ENCODE data around the gene TIMP1. TPM values are rescaled to one million over a fixed set of nuclear protein-coding genes. Genes with fewer than 3 reads are reported as not detected.
A peak's percentile ranks its signal among the peaks of the same experiment; 100 is the strongest.

TIMP1 gene
- total RNA-seq, 1 experiment from 2014 or later = 62.8 TPM

DNA sequence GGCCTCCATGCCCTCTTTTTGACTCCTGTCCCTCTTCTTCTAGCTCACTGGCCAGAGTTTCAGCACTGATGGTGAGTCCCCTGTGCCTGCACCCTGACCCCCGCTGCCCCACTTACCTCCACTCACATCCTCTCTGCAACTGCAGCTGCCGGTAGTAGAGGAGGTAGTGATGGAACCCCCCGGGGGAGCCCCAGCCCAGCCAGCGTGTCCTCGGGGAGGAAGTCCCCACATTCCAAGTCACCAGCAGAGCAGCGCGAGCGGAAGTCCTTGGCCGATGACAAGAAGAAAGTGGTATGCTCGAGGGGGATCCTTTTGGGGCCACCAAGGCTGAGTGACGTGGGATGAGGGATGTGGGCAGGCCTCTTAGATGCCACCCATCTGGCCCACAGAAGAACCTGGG lies 15.4 kb upstream of the TIMP1 start:
- 0 out of 2 replicates have a peak, but pooled peaks cover 2% of the 10 kb centered on the region for H3K36me3 ChIP-seq
- H3K9me3 ChIP-seq (replicated peaks) = no peaks in the 10 kb centered on the region
- H3K27ac ChIP-seq = no peak overlapping the region
- H3K4me1 ChIP-seq = no peaks in the 10 kb centered on the region
- H3K27me3 ChIP-seq = no peaks in the 10 kb centered on the region
- H3K4me3 ChIP-seq = no peak overlapping the region
- DNase-seq = no peak

DNA sequence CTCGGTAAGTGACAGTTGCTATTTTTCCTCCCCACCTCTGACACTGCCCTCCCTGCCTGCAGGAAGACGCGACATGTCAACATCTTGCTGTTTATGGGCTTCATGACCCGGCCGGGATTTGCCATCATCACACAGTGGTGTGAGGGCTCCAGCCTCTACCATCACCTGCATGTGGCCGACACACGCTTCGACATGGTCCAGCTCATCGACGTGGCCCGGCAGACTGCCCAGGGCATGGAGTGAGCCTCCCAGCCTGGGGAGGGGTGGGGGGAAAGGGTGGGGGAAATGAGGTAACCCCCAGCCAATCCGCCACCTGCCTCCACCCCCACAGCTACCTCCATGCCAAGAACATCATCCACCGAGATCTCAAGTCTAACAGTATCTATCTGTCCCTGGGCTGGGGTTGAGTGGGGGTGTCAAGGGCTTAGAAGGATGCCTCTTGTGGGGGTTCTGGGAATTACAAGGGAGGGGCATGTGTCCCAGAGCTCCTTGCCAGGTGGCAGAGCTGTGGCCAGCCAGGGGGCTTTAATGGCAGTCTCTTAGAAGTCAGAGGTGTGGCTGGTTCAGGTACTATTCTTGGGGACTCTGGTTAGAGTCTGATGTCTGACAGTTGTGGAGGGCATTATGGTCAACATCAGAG lies 13.5 kb upstream of the TIMP1 start:
- no peaks in the 10 kb centered on the region for H3K27me3 ChIP-seq
- H3K27ac ChIP-seq = no peak overlapping the region
- H3K4me1 ChIP-seq = no peaks in the 10 kb centered on the region
- DNase-seq = peak in 1 of 2 experiments; percentile 26
- H3K4me3 ChIP-seq = no peak overlapping the region
- H3K9me3 ChIP-seq (replicated peaks) = no peaks in the 10 kb centered on the region
- no peaks in the 10 kb centered on the region for H3K36me3 ChIP-seq

DNA sequence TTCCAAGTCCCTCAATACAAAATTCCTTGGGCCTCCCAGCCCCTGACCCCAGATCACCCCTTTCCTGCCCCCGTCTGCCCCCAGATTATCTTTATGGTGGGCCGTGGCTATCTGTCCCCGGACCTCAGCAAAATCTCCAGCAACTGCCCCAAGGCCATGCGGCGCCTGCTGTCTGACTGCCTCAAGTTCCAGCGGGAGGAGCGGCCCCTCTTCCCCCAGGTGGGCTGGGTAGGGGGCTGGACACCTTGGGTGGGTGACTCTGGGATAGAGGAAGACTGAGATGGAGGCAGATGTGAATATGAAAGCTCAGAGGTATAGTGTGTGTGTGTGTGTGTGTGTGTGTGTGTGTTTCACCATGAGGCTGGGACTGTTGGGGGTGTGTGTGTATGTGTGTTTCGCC lies 11.4 kb upstream of the TIMP1 start:
- Histone ChIP-seq H3K9me3 (replicated peaks) (no peaks in the 10 kb centered on the region), H3K4me1 (no peaks in the 10 kb centered on the region), H3K4me3 (no peak overlapping the region), H3K36me3 (no peaks in the 10 kb centered on the region), H3K27me3 (no peaks in the 10 kb centered on the region), H3K27ac (no peak overlapping the region)
- no peak for DNase-seq

DNA sequence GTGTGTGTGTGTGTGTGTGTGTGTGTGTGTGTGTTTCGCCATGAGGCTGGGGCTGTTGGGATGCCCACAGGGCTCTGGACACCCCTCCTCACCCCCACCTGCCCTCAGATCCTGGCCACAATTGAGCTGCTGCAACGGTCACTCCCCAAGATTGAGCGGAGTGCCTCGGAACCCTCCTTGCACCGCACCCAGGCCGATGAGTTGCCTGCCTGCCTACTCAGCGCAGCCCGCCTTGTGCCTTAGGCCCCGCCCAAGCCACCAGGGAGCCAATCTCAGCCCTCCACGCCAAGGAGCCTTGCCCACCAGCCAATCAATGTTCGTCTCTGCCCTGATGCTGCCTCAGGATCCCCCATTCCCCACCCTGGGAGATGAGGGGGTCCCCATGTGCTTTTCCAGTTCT lies 11.0 kb upstream of the TIMP1 start:
- Histone ChIP-seq H3K36me3 (no peaks in the 10 kb centered on the region), H3K4me1 (no peaks in the 10 kb centered on the region), H3K4me3 (no peak overlapping the region), H3K27me3 (no peaks in the 10 kb centered on the region), H3K27ac (no peak overlapping the region), H3K9me3 (replicated peaks) (no peaks in the 10 kb centered on the region)
- DNase-seq = no peak

DNA sequence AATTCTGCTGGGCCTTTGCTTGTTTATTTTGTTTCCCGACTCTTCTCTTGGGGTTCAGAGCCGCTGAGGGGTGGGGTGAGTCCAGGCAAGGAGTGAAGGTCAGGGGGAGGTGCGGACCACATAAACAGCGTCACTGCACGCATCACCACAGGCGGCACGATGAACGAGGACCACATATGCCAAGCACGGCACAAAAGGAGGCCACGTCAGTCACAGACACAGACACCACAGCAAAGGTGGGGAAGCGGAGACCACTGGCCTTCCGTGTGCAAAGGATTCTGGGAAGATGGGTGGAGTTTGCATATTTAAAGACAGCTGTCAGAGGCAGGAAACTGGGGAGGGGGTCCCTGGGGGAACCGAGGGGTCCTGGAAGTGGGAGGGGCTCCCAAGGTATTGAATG lies 10.3 kb upstream of the TIMP1 start:
- no peak for DNase-seq
- no peaks in the 10 kb centered on the region for H3K36me3 ChIP-seq
- H3K27ac ChIP-seq = no peak overlapping the region
- no peaks in the 10 kb centered on the region for H3K9me3 ChIP-seq (replicated peaks)
- no peaks in the 10 kb centered on the region for H3K27me3 ChIP-seq
- no peak overlapping the region for H3K4me3 ChIP-seq
- no peaks in the 10 kb centered on the region for H3K4me1 ChIP-seq

DNA sequence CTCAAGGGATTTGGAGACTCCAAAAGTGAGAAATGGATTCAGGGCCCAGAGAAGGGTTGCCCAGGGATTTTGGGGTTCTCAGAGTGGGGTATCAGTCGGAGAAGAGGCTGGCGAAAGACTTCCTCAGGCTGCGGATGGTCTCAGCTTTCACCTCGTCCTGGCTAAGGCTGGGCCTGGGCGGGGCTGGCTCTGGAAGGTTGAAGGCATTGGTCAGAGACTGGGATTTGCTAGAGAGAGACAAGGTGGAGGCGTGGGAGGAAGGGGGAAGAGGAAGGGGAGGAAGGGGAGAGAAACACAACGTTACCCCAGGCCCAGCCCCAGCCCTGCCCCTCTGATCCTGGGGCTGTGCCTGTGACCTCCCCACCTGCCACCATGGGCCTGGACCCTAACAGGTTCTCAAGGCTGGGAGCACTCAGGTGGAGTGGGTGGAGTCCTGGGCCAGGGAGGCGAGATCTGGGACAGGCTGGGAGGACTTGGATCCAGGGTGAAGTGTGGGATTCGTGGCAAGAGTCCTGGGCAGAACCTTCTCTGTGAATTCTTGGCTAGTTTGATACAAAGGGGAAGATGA lies 9.4 kb upstream of the TIMP1 start:
- no peaks in the 10 kb centered on the region for H3K36me3 ChIP-seq
- no peaks in the 10 kb centered on the region for H3K27me3 ChIP-seq
- H3K9me3 ChIP-seq (replicated peaks) = no peaks in the 10 kb centered on the region
- H3K4me1 ChIP-seq = no peaks in the 10 kb centered on the region
- H3K27ac ChIP-seq = no peak overlapping the region
- no peak for DNase-seq
- no peak overlapping the region for H3K4me3 ChIP-seq

DNA sequence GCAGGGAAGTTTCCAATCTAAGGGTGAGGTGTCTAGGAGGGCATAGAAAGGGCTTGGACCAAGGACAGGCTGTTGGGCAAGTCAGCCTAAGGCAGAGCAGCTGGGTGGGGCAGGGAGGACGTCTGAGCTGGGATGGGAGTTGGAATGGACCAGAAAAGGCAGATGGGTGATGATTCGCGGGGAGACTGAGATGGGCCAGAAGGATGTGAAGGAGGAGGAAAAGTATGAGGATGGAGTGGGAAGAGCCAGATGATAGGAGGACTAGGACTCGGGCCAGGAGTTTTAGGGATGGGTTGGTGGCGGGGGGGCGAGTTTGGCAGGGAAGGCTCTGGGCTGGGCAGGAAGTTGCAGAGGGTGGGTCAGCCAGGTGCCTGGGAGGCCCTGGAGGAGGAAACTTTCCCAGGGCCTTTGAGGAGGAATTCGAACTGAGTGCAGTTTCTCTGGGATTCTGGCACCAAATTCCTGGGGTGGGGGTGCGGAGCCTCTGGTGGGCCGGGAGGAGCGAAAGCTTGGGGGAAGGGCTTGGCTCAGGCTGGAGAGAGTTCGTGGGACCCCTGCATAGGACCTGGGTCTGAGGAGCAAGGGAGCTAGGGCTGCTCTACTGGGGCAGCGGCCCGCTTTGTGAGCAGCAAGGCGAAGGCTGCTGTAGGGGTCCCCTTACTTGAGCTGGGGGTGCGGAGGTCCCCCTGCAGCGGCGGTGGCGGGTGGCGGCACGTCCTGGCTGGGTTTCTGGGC lies 8.7 kb upstream of the TIMP1 start:
- no peaks in the 10 kb centered on the region for H3K36me3 ChIP-seq
- no peaks in the 10 kb centered on the region for H3K4me1 ChIP-seq
- peak in 1 of 2 experiments; percentile 4 for DNase-seq
- no peaks in the 10 kb centered on the region for H3K27me3 ChIP-seq
- H3K27ac ChIP-seq = no peak overlapping the region
- no peak overlapping the region for H3K4me3 ChIP-seq
- no peaks in the 10 kb centered on the region for H3K9me3 ChIP-seq (replicated peaks)

DNA sequence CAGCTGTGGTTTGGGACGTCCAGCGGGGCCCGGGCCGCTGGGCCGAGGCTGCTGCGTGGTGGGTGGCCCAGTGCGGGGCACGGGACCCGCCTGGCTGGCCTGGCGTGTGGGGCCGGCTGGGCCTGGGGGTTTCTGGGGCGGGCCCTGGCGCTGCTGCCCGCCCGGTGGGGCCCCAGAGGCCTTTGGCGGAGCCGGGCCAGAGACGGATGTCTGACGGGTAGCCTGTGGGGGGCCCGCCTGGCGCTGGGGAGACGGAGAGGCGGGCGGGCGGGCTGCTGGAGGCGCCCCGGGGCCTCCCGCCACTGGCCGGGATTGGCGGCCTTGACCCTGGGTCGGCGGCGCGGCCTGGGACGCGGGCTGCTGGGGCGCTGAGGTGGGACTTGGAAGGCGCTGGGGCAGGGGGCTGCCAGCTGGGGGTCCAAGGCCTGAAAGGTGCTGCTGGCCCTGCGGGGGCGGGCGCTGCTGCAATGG lies 8.1 kb upstream of the TIMP1 start:
- Histone ChIP-seq H3K9me3 (replicated peaks) (no peaks in the 10 kb centered on the region), H3K4me1 (no peaks in the 10 kb centered on the region), H3K27me3 (no peaks in the 10 kb centered on the region), H3K27ac (no peak overlapping the region), H3K4me3 (no peak overlapping the region), H3K36me3 (no peaks in the 10 kb centered on the region)
- no peak for DNase-seq

DNA sequence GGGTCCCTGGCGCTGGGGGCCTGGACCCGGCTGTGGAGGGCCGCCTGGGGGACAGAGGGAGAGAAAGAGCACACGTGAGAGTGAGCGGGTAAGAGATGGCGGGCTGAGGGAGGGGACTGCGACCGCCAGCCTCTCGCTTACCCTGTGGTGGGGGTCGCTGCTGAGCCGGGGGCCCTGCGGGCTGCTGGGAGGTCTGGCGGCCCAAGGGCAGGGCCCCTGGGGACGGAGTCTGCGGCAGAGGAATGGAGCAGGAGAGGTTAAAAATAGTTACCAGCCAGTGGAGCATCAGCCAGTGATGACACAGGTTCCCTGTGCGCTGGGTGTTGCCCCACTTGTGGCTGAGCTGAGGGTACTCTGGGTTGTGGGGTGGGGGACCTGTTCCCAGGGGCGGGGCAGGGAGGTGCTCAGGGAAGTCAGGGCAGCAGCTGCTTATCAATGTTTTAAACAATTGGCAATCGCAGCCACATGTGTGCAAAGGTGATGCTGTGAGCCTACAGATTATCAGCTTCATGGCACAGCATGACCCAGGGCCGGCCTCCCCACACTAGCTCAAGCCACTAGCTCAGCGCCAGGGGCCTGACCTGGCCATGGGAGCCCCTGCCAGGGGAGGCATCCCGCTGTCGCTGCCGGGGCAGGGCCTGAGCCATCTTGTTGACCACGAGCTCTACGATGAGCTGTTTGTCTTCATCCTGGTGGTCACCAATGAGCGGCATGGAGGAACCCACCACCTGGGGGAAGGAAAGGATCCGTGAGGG lies 7.5 kb upstream of the TIMP1 start:
- Histone ChIP-seq H3K4me3 (no peak overlapping the region), H3K27me3 (no peaks in the 10 kb centered on the region), H3K4me1 (no peaks in the 10 kb centered on the region), H3K9me3 (replicated peaks) (no peaks in the 10 kb centered on the region), H3K36me3 (no peaks in the 10 kb centered on the region), H3K27ac (no peak overlapping the region)
- DNase-seq = no peak

DNA sequence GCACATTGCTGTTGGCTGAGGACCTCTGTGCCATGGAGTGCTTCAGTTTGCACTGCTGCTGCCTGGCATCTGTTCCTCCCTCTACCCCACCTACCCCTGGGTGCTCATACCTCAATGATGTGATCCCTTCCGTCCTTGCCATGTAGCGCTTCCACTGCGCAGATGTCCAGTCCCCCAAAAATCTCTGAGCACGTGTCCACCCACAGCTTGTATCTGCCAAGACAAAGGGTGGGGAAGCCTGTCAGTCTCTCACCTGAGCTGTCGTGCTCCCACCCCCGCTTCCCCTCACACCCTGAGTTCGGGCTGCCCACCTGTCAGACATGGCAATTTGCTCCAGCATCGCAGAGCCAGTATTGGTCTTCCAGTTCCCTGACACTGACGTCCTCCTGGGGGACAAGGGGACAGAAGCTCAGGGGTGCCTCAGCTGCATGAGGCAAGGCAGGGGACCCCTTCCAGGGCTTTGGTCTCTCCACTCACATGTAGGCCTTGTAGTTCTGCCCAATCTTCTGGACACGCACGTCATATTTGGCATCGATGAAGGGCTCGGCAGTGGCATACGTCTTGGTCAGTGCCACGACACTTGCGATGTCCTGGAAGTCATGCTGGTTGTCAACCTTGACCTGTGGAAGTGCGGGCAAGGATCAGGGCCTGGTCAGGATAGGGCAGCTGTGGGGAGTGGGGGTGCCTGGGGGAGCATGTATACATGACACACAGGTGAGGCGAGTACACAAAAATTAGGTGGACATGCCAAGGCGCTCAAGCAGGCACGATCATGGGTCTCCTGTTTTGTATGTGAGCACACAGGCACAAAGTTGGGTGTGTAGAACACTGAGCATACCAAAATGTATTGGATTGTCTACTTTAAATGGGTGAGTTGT lies 6.0 kb upstream of the TIMP1 start:
- Histone ChIP-seq H3K4me1 (no peaks in the 10 kb centered on the region), H3K27me3 (no peaks in the 10 kb centered on the region), H3K4me3 (no peak overlapping the region), H3K36me3 (no peaks in the 10 kb centered on the region), H3K27ac (no peak overlapping the region), H3K9me3 (replicated peaks) (no peaks in the 10 kb centered on the region)
- DNase-seq = no peak

DNA sequence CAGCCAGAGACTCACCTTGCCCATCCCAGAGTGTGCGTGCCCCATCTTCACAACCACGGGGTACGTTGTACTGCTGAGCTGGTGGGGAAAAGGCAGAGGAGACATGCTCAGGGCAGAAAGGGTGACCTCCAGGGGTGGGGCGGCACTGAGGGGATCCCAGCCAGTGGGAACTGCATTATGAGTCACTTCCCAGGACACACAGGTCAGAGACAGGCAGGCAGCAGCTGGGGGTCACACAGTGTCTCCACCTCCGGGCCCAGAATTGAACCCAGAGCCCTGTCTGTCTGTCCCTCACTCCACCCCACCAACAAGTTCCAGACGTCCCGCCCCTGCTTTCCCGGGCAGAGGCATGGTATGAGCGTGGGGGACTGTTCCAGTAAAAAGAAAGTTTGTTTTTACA lies 4.8 kb upstream of the TIMP1 start:
- Histone ChIP-seq H3K36me3 (no peaks in the 10 kb centered on the region), H3K4me1 (no peaks in the 10 kb centered on the region), H3K4me3 (no peak overlapping the region), H3K9me3 (replicated peaks) (no peaks in the 10 kb centered on the region), H3K27ac (no peak overlapping the region), H3K27me3 (no peaks in the 10 kb centered on the region)
- DNase-seq = peak in 1 of 2 experiments; percentile 3

DNA sequence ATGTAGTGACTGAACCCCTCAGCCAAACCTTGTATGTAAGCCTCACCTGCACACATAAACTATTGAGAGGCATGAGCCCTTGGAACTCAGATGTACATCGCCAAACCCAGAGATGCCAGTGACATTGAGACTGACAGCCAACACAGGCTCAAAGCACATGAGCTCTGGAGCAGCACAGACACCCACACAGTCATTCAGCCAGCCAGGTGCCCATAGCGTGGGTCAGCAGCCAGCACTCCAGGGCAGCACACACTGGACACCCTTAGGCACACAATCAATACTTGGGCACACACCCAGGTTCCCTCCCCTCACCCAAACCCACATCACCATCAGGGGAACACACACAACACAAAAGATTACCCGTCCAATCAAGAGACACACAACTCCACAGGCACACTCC lies 4.3 kb upstream of the TIMP1 start:
- no peak overlapping the region for H3K4me3 ChIP-seq
- no peak overlapping the region for H3K27ac ChIP-seq
- no peaks in the 10 kb centered on the region for H3K36me3 ChIP-seq
- no peaks in the 10 kb centered on the region for H3K27me3 ChIP-seq
- H3K4me1 ChIP-seq = no peaks in the 10 kb centered on the region
- H3K9me3 ChIP-seq (replicated peaks) = no peaks in the 10 kb centered on the region
- no peak for DNase-seq

DNA sequence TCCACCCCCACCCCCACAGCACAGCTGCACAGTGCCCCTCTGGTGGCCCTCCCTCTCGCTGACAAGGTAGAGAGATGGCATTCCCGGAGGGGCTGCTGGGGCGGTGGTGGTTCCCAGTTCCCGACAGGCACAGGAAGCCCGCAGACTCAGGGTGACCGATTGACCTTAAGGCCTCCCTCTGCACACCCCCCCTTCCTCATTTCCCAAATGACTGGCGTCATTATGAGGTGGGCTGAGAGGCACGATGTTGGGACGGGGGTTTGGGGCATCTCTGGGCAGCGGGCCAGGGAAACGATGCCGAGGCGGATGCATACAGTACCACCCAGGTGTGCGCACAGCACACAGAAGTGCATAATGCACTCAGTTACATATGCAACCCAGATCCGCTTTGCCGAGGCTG lies 3.5 kb upstream of the TIMP1 start:
- H3K4me3 ChIP-seq = no peak overlapping the region
- no peaks in the 10 kb centered on the region for H3K36me3 ChIP-seq
- H3K27ac ChIP-seq = no peak overlapping the region
- no peaks in the 10 kb centered on the region for H3K4me1 ChIP-seq
- DNase-seq = peak in 1 of 2 experiments; percentile 11
- H3K9me3 ChIP-seq (replicated peaks) = no peaks in the 10 kb centered on the region
- no peaks in the 10 kb centered on the region for H3K27me3 ChIP-seq

DNA sequence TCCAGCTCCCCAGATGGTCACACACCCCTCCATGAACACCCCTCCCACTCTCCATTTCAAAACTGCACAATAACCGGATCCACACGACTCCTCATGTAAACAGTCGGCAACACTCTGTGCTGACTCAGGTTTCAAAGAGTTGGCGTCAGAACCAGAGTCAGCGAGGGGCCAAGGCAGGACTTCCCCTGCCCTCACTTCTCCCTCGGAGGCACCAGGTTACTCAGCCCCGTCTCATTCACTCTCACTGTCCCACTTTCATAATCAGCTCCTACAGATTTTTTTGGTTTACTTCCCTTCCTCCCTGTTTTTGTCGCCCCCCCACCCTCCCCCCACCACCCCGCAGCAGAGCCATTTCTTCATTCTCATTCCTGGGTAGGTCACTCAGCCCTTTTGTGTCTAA lies 2.7 kb upstream of the TIMP1 start:
- Histone ChIP-seq H3K27ac (no peak overlapping the region), H3K4me3 (no peak overlapping the region), H3K36me3 (no peaks in the 10 kb centered on the region), H3K4me1 (no peaks in the 10 kb centered on the region), H3K9me3 (replicated peaks) (no peaks in the 10 kb centered on the region), H3K27me3 (no peaks in the 10 kb centered on the region)
- DNase-seq = no peak

All from SJCRH30 (cell line).